HL-60 (cell line): ENCODE measurements around the gene CDR2L.
"Not testable (repeated sequence)": the region's sequence is repeated elsewhere in the genome, so short reads cannot be mapped to it uniquely, and the experiment has no call there.

Experiments
- DNase-seq, 2 experiments: peaks; one replicate each; pipeline ENCODE4 v3.0.0-alpha.2; 2010 to 2020; ENCODE audit warnings: low read depth in 1 of 2, low spot score in 1 of 2
- H3K27ac ChIP-seq: fragments of 250-450 bp; sonication (Bioruptor Pico); replicated peaks from 2 replicates; pipeline ENCODE4 v1.5.1; 2020; ENCODE audit warnings: mild to moderate bottlenecking, moderate library complexity
- H3K27me3 ChIP-seq: fragments of 250-450 bp; sonication (Bioruptor Pico); 2 replicates; pipeline ENCODE4 v1.5.1; 2021; ENCODE audit warnings: mild to moderate bottlenecking, moderate library complexity; ENCODE audit not compliant: insufficient read depth, poor library complexity, severe bottlenecking
- H3K4me3 ChIP-seq: replicated peaks from 2 replicates; pipeline ENCODE4 v1.5.1; 2011; ENCODE audit warnings: mild to moderate bottlenecking, control low read depth, low read length; ENCODE audit not compliant: insufficient read depth
- GABPA ChIP-seq: IDR thresholded peaks from 2 replicates; pipeline ENCODE4 v1.6.1; 2012; ENCODE audit warnings: low read depth
- POLR2AphosphoS5 ChIP-seq: IDR thresholded peaks from 2 replicates; pipeline ENCODE4 v1.6.1; 2012; ENCODE audit warnings: low read depth
- REST ChIP-seq: IDR thresholded peaks from 2 replicates; pipeline ENCODE4 v1.6.1; 2012; ENCODE audit warnings: low read depth; ENCODE audit not compliant: insufficient replicate concordance
- SPI1 ChIP-seq: IDR thresholded peaks from 2 replicates; pipeline ENCODE4 v1.6.1; 2012; ENCODE audit warnings: low read depth, mild to moderate bottlenecking, borderline replicate concordance
- TF ChIP-seq, protein P1 (sequence below): IDR thresholded peaks from one replicate; pipeline ENCODE4 v1.5.1; 2011; ENCODE audit warnings: low read length, control low read depth, inconsistent platforms; ENCODE audit not compliant: insufficient read depth

Gene CDR2L

DNA sequence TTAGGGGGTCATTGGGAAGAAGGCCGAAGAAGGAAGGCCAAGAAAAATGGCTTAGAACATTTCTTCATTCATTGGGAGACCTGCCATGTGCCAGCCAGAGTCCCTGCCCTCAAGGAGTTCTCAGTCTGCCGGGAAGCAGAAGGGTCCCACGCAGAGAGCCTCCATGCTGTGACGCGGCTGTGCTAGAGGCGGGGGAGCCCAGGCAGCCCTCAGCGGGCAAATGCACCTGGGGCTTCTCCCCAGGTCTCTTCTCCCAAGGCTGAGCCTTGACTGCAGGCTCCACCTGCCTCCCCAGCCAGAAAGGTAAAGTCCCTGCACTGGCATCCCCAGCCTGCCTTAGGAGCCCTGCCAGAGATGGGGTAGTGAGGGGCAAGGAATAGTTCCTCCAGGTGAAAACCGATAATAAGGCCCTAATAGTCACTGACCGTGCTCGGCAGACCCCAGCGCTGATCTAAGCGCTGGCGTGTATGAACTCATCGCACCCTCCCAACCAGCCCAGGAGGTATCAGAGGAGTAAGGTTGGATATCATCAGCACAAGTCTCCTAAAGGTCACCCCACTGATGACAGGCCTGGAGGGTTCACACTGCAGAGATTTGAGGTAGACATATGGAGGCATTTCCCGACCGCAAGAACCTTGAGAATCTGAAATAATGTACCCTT lies 6.0 kb upstream of the CDR2L start:
- TF ChIP-seq, protein P1, sequence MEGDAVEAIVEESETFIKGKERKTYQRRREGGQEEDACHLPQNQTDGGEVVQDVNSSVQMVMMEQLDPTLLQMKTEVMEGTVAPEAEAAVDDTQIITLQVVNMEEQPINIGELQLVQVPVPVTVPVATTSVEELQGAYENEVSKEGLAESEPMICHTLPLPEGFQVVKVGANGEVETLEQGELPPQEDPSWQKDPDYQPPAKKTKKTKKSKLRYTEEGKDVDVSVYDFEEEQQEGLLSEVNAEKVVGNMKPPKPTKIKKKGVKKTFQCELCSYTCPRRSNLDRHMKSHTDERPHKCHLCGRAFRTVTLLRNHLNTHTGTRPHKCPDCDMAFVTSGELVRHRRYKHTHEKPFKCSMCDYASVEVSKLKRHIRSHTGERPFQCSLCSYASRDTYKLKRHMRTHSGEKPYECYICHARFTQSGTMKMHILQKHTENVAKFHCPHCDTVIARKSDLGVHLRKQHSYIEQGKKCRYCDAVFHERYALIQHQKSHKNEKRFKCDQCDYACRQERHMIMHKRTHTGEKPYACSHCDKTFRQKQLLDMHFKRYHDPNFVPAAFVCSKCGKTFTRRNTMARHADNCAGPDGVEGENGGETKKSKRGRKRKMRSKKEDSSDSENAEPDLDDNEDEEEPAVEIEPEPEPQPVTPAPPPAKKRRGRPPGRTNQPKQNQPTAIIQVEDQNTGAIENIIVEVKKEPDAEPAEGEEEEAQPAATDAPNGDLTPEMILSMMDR: no peak
- TF ChIP-seq SPI1 (no peak), POLR2AphosphoS5 (no peak), GABPA (no peak)
- Histone ChIP-seq H3K27me3 (peaks cover 2% of the 10 kb centered on the region), H3K27ac (no peak overlapping the region), H3K4me3 (peak overlapping the region; percentile 37)
- no peak for DNase-seq

GRCh38 chr17:74981979-74982662 lies 5.3 kb upstream of the CDR2L start:
- peak in 1 of 2 experiments; percentile 54 for DNase-seq
- TF ChIP-seq SPI1 (no peak), REST (no peak), POLR2AphosphoS5 (no peak), GABPA (no peak)
- TF ChIP-seq, protein P1: no peak
- no peak overlapping the region for H3K27ac ChIP-seq
- H3K4me3 ChIP-seq: peak overlapping the region; percentile 37
- H3K27me3 ChIP-seq: peaks cover 2% of the 10 kb centered on the region

- H3K4me3 ChIP-seq: peak overlapping the region; percentile 37
- not testable (repeated sequence) for DNase-seq, H3K27ac ChIP-seq, H3K27me3 ChIP-seq
Observed at GRCh38 chr17:74982663-74983313, 4.6 kb upstream of the CDR2L start.

- no peak for DNase-seq
- Histone ChIP-seq H3K27me3 (peaks cover under 1% of the 10 kb centered on the region), H3K4me3 (no peak overlapping the region), H3K27ac (peak overlapping the region; percentile 74; the same call in 1 of the 2 replicates)
- TF ChIP-seq GABPA: no peak
- TF ChIP-seq REST: no peak
- TF ChIP-seq POLR2AphosphoS5: no peak
- TF ChIP-seq, protein P1: no peak
- TF ChIP-seq SPI1: no peak
Observed at GRCh38 chr17:74986206-74986576, 1.2 kb upstream of the CDR2L start.
